Suprapubic skin (tissue), 3 donors: ENCODE measurements around the gene CDH4.

Experiments
- POLR2A ChIP-seq, 2 donors: fragments of 450-650 bp; IDR thresholded peaks; one replicate each; pipeline ENCODE4 v1.6.1; 2017; ENCODE audit warnings: antibody characterized with exemption in 2 of 2, mild to moderate bottlenecking in 2 of 2, moderate library complexity in 2 of 2
- TF ChIP-seq, protein P1 (sequence below), 2 donors: fragments of 200-600 bp in 1 of 2; fragments of 450-650 bp in 1 of 2; sonication (generic) in 1 of 2; IDR thresholded peaks; one replicate each; pipeline ENCODE4 v1.5.1; 2016 to 2019; ENCODE audit warnings: antibody characterized with exemption in 2 of 2, mild to moderate bottlenecking in 1 of 2, moderate library complexity in 1 of 2

- no peak for TF ChIP-seq POLR2A (IDR thresholded peaks at IDR 0.05)
- TF ChIP-seq, protein P1, sequence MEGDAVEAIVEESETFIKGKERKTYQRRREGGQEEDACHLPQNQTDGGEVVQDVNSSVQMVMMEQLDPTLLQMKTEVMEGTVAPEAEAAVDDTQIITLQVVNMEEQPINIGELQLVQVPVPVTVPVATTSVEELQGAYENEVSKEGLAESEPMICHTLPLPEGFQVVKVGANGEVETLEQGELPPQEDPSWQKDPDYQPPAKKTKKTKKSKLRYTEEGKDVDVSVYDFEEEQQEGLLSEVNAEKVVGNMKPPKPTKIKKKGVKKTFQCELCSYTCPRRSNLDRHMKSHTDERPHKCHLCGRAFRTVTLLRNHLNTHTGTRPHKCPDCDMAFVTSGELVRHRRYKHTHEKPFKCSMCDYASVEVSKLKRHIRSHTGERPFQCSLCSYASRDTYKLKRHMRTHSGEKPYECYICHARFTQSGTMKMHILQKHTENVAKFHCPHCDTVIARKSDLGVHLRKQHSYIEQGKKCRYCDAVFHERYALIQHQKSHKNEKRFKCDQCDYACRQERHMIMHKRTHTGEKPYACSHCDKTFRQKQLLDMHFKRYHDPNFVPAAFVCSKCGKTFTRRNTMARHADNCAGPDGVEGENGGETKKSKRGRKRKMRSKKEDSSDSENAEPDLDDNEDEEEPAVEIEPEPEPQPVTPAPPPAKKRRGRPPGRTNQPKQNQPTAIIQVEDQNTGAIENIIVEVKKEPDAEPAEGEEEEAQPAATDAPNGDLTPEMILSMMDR (IDR thresholded peaks at IDR 0.05), result no peak
These were observed 201.2 kb downstream of the CDH4 start for GRCh38 chr20:61453219-61453618.
